Gastroesophageal sphincter (tissue), 4 donors: ENCODE data around the gene RGCC. TPM values are rescaled to one million over a fixed set of nuclear protein-coding genes. Genes with fewer than 3 reads are reported as not detected.
"Not testable (repeated sequence)": the region's sequence is repeated elsewhere in the genome, so short reads cannot be mapped to it uniquely, and the experiment has no call there.

Experiments
- ATAC-seq: fragments of 150-250 bp; one replicate; pipeline ENCODE4 v1.9.1; 2016; ENCODE audit warnings: mild to moderate bottlenecking, moderate library complexity
- H3K27ac ChIP-seq, 4 donors: fragments of 200-600 bp; sonication (generic) in 3 of 4; 1 replicate in 3 of 4; 2 replicates in 1 of 4; pipeline ENCODE4 v1.5.1; 2016 to 2019
- H3K27me3 ChIP-seq: fragments of 200-600 bp; sonication (generic); one replicate; pipeline ENCODE4 v1.5.1; 2019
- H3K36me3 ChIP-seq, 2 donors: fragments of 200-600 bp; sonication (generic); one replicate each; pipeline ENCODE4 v1.5.1; 2019; ENCODE audit warnings: control low read depth in 1 of 2
- H3K4me1 ChIP-seq, 3 donors: fragments of 200-600 bp; sonication (generic); 1 replicate in 2 of 3; 2 replicates in 1 of 3; pipeline ENCODE4 v1.5.1; 2016 to 2019; ENCODE audit warnings: control low read depth in 2 of 3
- H3K4me3 ChIP-seq, 2 donors: fragments of 200-600 bp; sonication (generic); one replicate each; pipeline ENCODE4 v1.5.1; 2019; ENCODE audit warnings: mild to moderate bottlenecking in 1 of 2, moderate library complexity in 1 of 2
- H3K9me3 ChIP-seq, 3 donors: fragments of 200-600 bp; sonication (generic); one replicate each; pipeline ENCODE4 v1.5.1; 2017 to 2019; ENCODE audit warnings: control low read depth in 2 of 3
- EP300 ChIP-seq: sonication (generic); formaldehyde crosslinking; IDR thresholded peaks from one replicate; pipeline ENCODE4 v1.6.1; 2017; ENCODE audit warnings: antibody characterized with exemption, mild to moderate bottlenecking
- POLR2A ChIP-seq, 2 donors: fragments of 450-650 bp; IDR thresholded peaks; one replicate each; pipeline ENCODE4 v1.6.1; 2017; ENCODE audit warnings: antibody characterized with exemption in 2 of 2, mild to moderate bottlenecking in 2 of 2, moderate library complexity in 1 of 2
- POLR2AphosphoS5 ChIP-seq: sonication (generic); formaldehyde crosslinking; IDR thresholded peaks from one replicate; pipeline ENCODE4 v1.6.1; 2017; ENCODE audit warnings: antibody characterized with exemption
- WGBS, 2 donors: methylation state at CpG; one replicate each; pipeline ENCODE4 v1.1.5; 2018; ENCODE audit warnings: low coverage in 1 of 2; 5-methylcytosine and 5-hydroxymethylcytosine counted together
- total RNA-seq, 4 donors: library from RNA; depleted of rRNA; stranded (reverse); fragments of >200 nt; gene quantifications; one replicate each; pipeline ENCODE4 v1.1.0, GENCODE V29; 2016
- TF ChIP-seq, protein P1 (sequence below), 4 experiments: fragments of 200-600 bp in 2 of 4; fragments of 450-650 bp in 2 of 4; sonication (generic) in 1 of 4; IDR thresholded peaks; one replicate each; pipeline ENCODE4 v1.5.1; 2017 to 2019; ENCODE audit warnings: antibody characterized with exemption in 4 of 4, mild to moderate bottlenecking in 2 of 4, moderate library complexity in 2 of 4

The RGCC gene
- total RNA-seq, 4 donors from 2014 or later = 40.5 to 97.6 (median 59.9) TPM

DNA sequence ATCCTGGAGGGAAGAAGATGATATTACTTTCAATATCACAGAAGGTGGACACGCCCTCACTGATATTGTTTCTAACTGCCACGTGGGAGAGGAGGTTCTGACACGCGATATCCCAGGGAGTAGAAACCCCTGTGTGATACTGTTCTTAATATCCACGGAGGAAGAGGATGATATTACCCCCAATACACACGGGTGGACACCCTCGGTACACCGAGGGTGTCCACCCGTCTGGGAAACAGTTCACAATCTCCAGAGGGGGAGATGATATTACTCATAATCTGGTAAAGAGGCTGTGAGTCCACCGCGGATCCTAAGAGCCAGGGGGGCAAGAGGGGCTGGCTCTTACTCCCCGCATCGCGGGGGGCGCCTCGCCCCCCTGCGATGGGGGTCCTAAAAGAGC lies 29.7 kb upstream of the RGCC start:
- 20 to 63% methylated on average over 3 to 8 of the region's 17 CpGs for WGBS, 2 donors
- H3K27ac ChIP-seq = no peak overlapping the region
- ATAC-seq = no peak
- peaks cover 21% of the 10 kb centered on the region for H3K27me3 ChIP-seq
- peak overlapping the region in 1 of 2 donors; percentile 33 for H3K4me3 ChIP-seq
- H3K36me3 ChIP-seq = no peaks in the 10 kb centered on the region
- no peaks in the 10 kb centered on the region for H3K9me3 ChIP-seq
- peaks cover 0 to 11% (median 6%) of the 10 kb centered on the region in 3 donors for H3K4me1 ChIP-seq
- TF ChIP-seq POLR2A (IDR thresholded peaks at IDR 0.05) (no peak), POLR2AphosphoS5 (no peak), EP300 (no peak)
- TF ChIP-seq, protein P1, sequence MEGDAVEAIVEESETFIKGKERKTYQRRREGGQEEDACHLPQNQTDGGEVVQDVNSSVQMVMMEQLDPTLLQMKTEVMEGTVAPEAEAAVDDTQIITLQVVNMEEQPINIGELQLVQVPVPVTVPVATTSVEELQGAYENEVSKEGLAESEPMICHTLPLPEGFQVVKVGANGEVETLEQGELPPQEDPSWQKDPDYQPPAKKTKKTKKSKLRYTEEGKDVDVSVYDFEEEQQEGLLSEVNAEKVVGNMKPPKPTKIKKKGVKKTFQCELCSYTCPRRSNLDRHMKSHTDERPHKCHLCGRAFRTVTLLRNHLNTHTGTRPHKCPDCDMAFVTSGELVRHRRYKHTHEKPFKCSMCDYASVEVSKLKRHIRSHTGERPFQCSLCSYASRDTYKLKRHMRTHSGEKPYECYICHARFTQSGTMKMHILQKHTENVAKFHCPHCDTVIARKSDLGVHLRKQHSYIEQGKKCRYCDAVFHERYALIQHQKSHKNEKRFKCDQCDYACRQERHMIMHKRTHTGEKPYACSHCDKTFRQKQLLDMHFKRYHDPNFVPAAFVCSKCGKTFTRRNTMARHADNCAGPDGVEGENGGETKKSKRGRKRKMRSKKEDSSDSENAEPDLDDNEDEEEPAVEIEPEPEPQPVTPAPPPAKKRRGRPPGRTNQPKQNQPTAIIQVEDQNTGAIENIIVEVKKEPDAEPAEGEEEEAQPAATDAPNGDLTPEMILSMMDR (IDR thresholded peaks at IDR 0.05) = no peak

- Histone ChIP-seq H3K36me3 (no peaks in the 10 kb centered on the region), H3K27ac (no peak overlapping the region), H3K9me3 (no peaks in the 10 kb centered on the region), H3K4me1 (peaks cover 0 to 11% (median 6%) of the 10 kb centered on the region in 3 donors), H3K4me3 (peak overlapping the region in 1 of 2 donors; percentile 33), H3K27me3 (peaks cover 21% of the 10 kb centered on the region)
- WGBS, 2 donors = 13% methylated on average over 6 of the region's 32 CpGs; no CpG with 5 or more reads in 1 of the 2 donors
- ATAC-seq = no peak
- TF ChIP-seq POLR2AphosphoS5 = no peak
- TF ChIP-seq EP300 = no peak
- TF ChIP-seq, protein P1 (IDR thresholded peaks at IDR 0.05) = peak in 1 of 4 experiments; percentile 39
Observed at GRCh38 chr13:41428155-41428554, 29.2 kb upstream of the RGCC start.

DNA sequence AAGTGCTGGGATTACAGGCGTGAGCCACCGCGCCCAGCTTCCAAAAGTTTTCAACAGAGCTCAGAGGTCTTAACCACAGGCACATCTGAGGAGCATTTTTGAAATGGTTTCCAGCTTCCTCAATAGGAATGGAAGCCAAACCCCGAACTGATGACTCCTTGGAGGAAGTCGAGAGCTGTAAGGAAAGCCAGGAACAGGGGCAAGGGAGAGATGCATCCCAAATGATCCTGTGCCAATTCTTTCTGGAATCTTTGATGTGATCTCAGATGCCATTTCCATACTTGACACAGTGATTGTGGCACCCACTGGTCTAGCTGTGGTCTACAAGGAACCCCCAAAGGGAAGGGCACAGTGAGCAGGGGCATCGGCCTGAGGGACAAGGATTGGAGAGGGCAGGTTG lies 23.3 kb upstream of the RGCC start:
- not testable (repeated sequence) for H3K27me3 ChIP-seq, H3K9me3 ChIP-seq, H3K27ac ChIP-seq, ATAC-seq, H3K4me1 ChIP-seq, H3K4me3 ChIP-seq, H3K36me3 ChIP-seq
- WGBS, 2 donors = 80% methylated on average over 3 of the region's 6 CpGs; no CpG with 5 or more reads in 1 of the 2 donors

DNA sequence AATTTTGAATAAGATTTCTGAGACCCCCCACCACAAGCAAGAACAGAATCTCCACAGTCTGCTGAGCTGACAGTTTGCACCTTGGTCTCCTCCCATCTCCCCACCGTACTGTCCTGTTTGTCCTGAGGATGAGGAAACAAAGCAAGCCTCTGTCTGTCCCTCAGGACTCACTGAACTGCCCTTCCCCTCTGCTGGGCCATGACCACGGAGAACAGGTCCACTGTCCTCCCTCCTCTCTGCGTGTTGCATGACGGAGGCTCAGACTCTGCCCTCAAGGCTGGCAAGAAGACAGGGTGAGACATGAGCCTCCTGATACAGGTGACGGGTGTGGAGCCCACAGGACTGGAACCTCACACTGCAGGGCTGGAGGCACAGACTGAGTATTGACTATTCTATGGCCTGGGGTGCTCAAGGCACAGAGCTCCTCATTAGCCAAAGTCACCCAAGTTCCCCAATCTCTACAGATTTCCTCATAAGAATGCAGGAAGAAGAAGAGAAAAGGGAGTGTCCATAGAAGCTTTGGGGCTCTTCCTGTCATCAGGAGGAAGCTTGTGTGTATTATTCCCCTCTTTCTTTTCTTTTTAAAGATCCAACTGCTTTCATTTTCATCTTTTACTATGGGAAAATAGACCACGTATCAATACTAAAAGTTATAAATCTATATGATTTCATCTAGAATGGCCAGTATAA lies 22.4 kb upstream of the RGCC start:
- Histone ChIP-seq H3K4me1 (no peaks in the 10 kb centered on the region), H3K36me3 (no peaks in the 10 kb centered on the region), H3K27ac (no peak overlapping the region), H3K27me3 (no peaks in the 10 kb centered on the region), H3K9me3 (no peaks in the 10 kb centered on the region), H3K4me3 (no peak overlapping the region)
- 86 to 100% methylated on average over 1 to 2 of the region's 6 CpGs for WGBS, 2 donors
- no peak for TF ChIP-seq POLR2A (IDR thresholded peaks at IDR 0.05)
- TF ChIP-seq, protein P1 (IDR thresholded peaks at IDR 0.05) = no peak
- TF ChIP-seq POLR2AphosphoS5 = no peak
- TF ChIP-seq EP300 = no peak
- ATAC-seq = no peak

DNA sequence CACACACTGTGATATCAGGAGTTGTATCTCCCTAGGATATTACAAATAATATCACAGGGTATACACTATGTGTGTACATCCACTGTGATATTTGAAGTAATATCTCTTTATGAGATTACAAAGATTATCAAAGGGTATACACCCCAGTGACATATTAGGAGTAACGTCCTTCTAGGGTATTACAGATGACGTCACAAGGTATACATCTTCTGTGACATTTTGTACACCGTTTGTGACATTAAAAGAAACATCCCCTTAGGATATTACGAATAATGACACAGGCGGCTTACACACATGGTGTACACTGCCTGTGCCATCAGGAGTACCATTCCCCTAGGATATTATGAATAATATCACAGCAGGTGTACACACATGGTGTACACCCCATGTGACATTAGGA lies 13.4 kb upstream of the RGCC start:
- H3K36me3 ChIP-seq = no peaks in the 10 kb centered on the region
- no peaks in the 10 kb centered on the region for H3K4me1 ChIP-seq
- H3K27ac ChIP-seq = no peak overlapping the region
- no peak for ATAC-seq
- H3K9me3 ChIP-seq = no peaks in the 10 kb centered on the region
- H3K27me3 ChIP-seq = no peaks in the 10 kb centered on the region
- WGBS, 2 donors = 92 to 100% methylated on average over 2 to 5 of the region's 5 CpGs
- no peak overlapping the region for H3K4me3 ChIP-seq
- no peak for TF ChIP-seq POLR2A (IDR thresholded peaks at IDR 0.05)
- TF ChIP-seq POLR2AphosphoS5 = no peak
- TF ChIP-seq, protein P1 (IDR thresholded peaks at IDR 0.05) = no peak
- no peak for TF ChIP-seq EP300
